Calu3 (cell line): ENCODE results near the gene SLC2A5. TPM values are rescaled to one million over a fixed set of nuclear protein-coding genes. Genes with fewer than 3 reads are reported as not detected.

Source experiments
- BruUV-seq: library from RNA; stranded (reverse); fragments of 400-500 nt; replicated peaks from 2 replicates; lab custom pipeline; 2021; lab: Mats Ljungman, UMichigan
- CTCF ChIA-PET: fragments of 300-600 bp; sonication (Branson Sonifier 250); formaldehyde crosslinking; loops from one replicate; lab custom pipeline; 2022; ENCODE audit warnings: antibody characterized with exemption; lab: Charles Lee
- DNase-seq: peaks from one replicate; pipeline ENCODE4 v3.0.0; 2022
- H3K27ac Mint-ChIP-seq: one replicate; pipeline ENCODE4 v1.8.0; 2022; ENCODE audit warnings: mixed read lengths; ENCODE audit not compliant: unreplicated experiment
- H3K27me3 Mint-ChIP-seq: one replicate; pipeline ENCODE4 v1.8.0; 2022; ENCODE audit warnings: mixed read lengths; ENCODE audit not compliant: unreplicated experiment
- H3K36me3 Mint-ChIP-seq: one replicate; pipeline ENCODE4 v1.8.0; 2022; ENCODE audit warnings: mild to moderate bottlenecking, moderate library complexity, mixed read lengths; ENCODE audit not compliant: insufficient read depth, unreplicated experiment
- H3K4me1 Mint-ChIP-seq: one replicate; pipeline ENCODE4 v1.8.0; 2022; ENCODE audit warnings: mild to moderate bottlenecking, low read depth, mixed read lengths; ENCODE audit not compliant: unreplicated experiment
- H3K4me3 Mint-ChIP-seq: one replicate; pipeline ENCODE4 v1.8.0; 2022; ENCODE audit warnings: mild to moderate bottlenecking, low read depth, moderate library complexity, mixed read lengths; ENCODE audit not compliant: unreplicated experiment
- H3K9me3 Mint-ChIP-seq: one replicate; pipeline ENCODE4 v1.8.0; 2022; ENCODE audit warnings: low read depth, mixed read lengths; ENCODE audit not compliant: unreplicated experiment
- CTCF ChIP-seq: fragments of 200-600 bp; IDR thresholded peaks from one replicate; pipeline ENCODE4 v1.8.0; 2022; ENCODE audit warnings: antibody characterized with exemption; ENCODE audit not compliant: unreplicated experiment
- intact Hi-C: fragments of 100-400 bp; cut with micrococcal nuclease; formaldehyde crosslinking; loops from one replicate; pipeline ENCODE4 v1.10.0; 2022; ENCODE audit not compliant: unreplicated experiment
- total RNA-seq: library from RNA; stranded (reverse); gene quantifications from 2 replicates; pipeline ENCODE4 v1.2.3, GENCODE V29; 2022

Gene SLC2A5
- total RNA-seq, 1 experiment from 2014 or later: 0.33 TPM

DNA sequence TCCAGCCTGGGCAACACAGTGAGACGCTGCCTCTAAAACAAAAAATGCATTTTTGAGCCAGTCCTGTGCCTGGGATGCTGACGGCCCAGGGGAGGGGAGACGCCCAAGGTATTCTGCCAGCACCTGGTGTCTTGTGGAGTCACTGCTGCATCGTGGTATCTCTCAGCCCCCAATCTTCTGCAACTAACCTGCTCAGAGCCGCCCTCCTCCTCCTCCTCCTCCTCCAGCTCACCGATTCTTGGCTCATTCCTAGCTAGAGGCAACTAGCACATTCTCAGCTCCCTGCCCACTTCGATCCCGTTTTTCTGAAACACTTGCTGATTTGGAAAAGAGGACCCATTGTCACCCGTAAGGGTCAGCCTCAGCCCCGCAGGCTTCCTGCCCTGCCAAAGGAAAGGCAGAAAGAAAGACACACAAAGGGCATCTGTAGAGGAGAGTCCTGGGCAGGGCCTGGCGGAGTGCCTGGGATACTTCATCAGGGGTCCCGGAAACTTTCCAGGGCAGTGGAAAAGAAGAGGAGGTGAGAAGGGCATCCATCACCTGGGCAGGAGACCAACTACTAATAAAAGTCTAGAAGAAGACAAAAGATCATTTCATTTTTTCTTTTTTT lies 38.7 kb upstream of the SLC2A5 start:
- no peak overlapping the region for H3K27ac Mint-ChIP-seq
- H3K4me3 Mint-ChIP-seq: no peak overlapping the region
- no peaks in the 10 kb centered on the region for H3K4me1 Mint-ChIP-seq
- no TSS peak for BruUV-seq
- peaks cover 13% of the 10 kb centered on the region for H3K36me3 Mint-ChIP-seq
- no peak for TF ChIP-seq CTCF
- no peaks in the 10 kb centered on the region for H3K9me3 Mint-ChIP-seq
- H3K27me3 Mint-ChIP-seq: no peaks in the 10 kb centered on the region
- intact Hi-C loops: no loop called here
- DNase-seq: no peak
- CTCF ChIA-PET: interaction anchor here (0.6 to 0.8 kb wide), 3 partner anchors 27 to 328 kb away, joined by 3 to 11 read pairs (median 5); no protein-coding TSS in a partner anchor

- no peaks in the 10 kb centered on the region for H3K4me1 Mint-ChIP-seq
- CTCF ChIA-PET: interaction anchor here (0.8 kb wide), 1 partner anchor 102 kb away, joined by 3 read pairs; no protein-coding TSS in a partner anchor
- H3K36me3 Mint-ChIP-seq: peaks cover 13% of the 10 kb centered on the region
- no peaks in the 10 kb centered on the region for H3K27me3 Mint-ChIP-seq
- TF ChIP-seq CTCF: no peak
- BruUV-seq: no TSS peak
- H3K9me3 Mint-ChIP-seq: no peaks in the 10 kb centered on the region
- no peak overlapping the region for H3K4me3 Mint-ChIP-seq
- intact Hi-C loops: no loop called here
- DNase-seq: no peak
- no peak overlapping the region for H3K27ac Mint-ChIP-seq
Observed at GRCh38 chr1:9107136-9107535, 37.7 kb upstream of the SLC2A5 start.

DNA sequence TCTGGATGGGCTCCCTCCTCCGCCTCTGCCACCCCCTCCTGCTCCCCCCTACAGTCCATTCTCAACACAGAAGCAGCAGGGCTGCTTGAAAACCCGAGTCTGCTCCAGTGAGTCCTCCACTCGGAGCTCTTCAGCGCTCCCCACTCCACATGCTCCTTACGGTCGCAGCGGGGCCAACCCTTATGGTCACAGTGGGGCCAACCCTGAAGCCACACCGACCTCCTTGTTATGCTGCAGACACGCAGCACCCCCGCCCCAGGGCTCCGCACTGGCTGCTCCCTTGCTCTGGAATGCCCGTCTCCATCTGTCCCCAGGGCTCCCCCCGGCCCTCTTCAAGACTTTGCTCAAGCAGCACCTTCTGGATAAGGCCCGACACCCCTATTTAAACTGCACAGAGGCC lies 36.9 kb upstream of the SLC2A5 start:
- H3K4me3 Mint-ChIP-seq: no peak overlapping the region
- DNase-seq: no peak
- CTCF ChIA-PET: interaction anchor here (0.7 kb wide), 1 partner anchor 23 kb away, joined by 7 read pairs; no protein-coding TSS in a partner anchor
- no peak for TF ChIP-seq CTCF
- H3K27me3 Mint-ChIP-seq: no peaks in the 10 kb centered on the region
- intact Hi-C loops: no loop called here
- H3K9me3 Mint-ChIP-seq: no peaks in the 10 kb centered on the region
- H3K4me1 Mint-ChIP-seq: no peaks in the 10 kb centered on the region
- no TSS peak for BruUV-seq
- no peak overlapping the region for H3K27ac Mint-ChIP-seq
- H3K36me3 Mint-ChIP-seq: peaks cover 13% of the 10 kb centered on the region

- CTCF ChIA-PET: no interaction called here
- no peak for TF ChIP-seq CTCF
- H3K4me1 Mint-ChIP-seq: no peaks in the 10 kb centered on the region
- H3K36me3 Mint-ChIP-seq: peaks cover 4% of the 10 kb centered on the region
- H3K4me3 Mint-ChIP-seq: no peak overlapping the region
- H3K27me3 Mint-ChIP-seq: no peaks in the 10 kb centered on the region
- H3K9me3 Mint-ChIP-seq: no peaks in the 10 kb centered on the region
- BruUV-seq: no TSS peak
- intact Hi-C loops: no loop called here
- no peak for DNase-seq
- no peak overlapping the region for H3K27ac Mint-ChIP-seq
Observed at GRCh38 chr1:9105336-9105867, 36.0 kb upstream of the SLC2A5 start.
